Body of pancreas (tissue), 4 donors: ENCODE data around the gene PER2. TPM values are rescaled to one million over a fixed set of nuclear protein-coding genes. Genes with fewer than 3 reads are reported as not detected.
A peak's percentile ranks its signal among the peaks of the same experiment; 100 is the strongest.

Experiments
- ATAC-seq: fragments of 150-250 bp; one replicate; pipeline ENCODE4 v1.9.1; 2016
- DNase-seq, 4 donors: peaks; one replicate each; pipeline ENCODE4 v3.0.0-alpha.2; 2019
- H3K27ac ChIP-seq, 4 donors: fragments of 200-600 bp; sonication (generic); 1 replicate in 3 of 4; 2 replicates in 1 of 4; pipeline versions ENCODE4 v1.5.1 to v1.6.1; 2016 to 2019; ENCODE audit warnings: mild to moderate bottlenecking in 1 of 4, mixed read lengths in 1 of 4, moderate library complexity in 1 of 4
- H3K27me3 ChIP-seq, 2 donors: fragments of 200-600 bp; sonication (generic); one replicate each; pipeline ENCODE4 v1.6.0; 2016; ENCODE audit warnings: mild to moderate bottlenecking in 1 of 2
- H3K36me3 ChIP-seq, 2 donors: fragments of 200-600 bp; sonication (generic); replicated peaks in 1 of 2; 2 replicates each; pipeline ENCODE4 v1.5.1; 2016; ENCODE audit warnings: low read depth in 2 of 2; ENCODE audit not compliant: insufficient read depth in 1 of 2
- H3K4me1 ChIP-seq: fragments of 200-600 bp; sonication (generic); one replicate; pipeline ENCODE4 v1.6.0; 2016
- H3K4me3 ChIP-seq, 2 donors: fragments of 200-600 bp; sonication (generic); 1 replicate in 1 of 2; 2 replicates in 1 of 2; pipeline ENCODE4 v1.5.1; 2016 to 2019
- H3K9me3 ChIP-seq, 3 donors: fragments of 200-600 bp; sonication (generic); 1 replicate in 2 of 3; 2 replicates in 1 of 3; pipeline ENCODE4 v1.5.1; 2016
- CTCF ChIP-seq, 7 experiments: fragments of 450-650 bp in 4 of 7; fragments of 200-600 bp in 3 of 7; sonication (generic) in 3 of 7; IDR thresholded peaks; one replicate each; pipeline ENCODE4 v1.5.1; 2016 to 2019; ENCODE audit warnings: antibody characterized with exemption in 7 of 7
- POLR2A ChIP-seq, 3 donors: fragments of 450-650 bp; IDR thresholded peaks; one replicate each; pipeline ENCODE4 v1.6.1; 2016; ENCODE audit warnings: antibody characterized with exemption in 3 of 3, mild to moderate bottlenecking in 2 of 3
- WGBS, 2 donors: methylation state at CpG; one replicate each; pipeline ENCODE4 v1.1.5; 2017; 5-methylcytosine and 5-hydroxymethylcytosine counted together
- intact Hi-C: fragments of 100-400 bp; cut with DNase I; formaldehyde crosslinking; loops from one replicate; pipeline ENCODE4 v1.15.1; 2023
- total RNA-seq, 2 donors: library from RNA; depleted of rRNA; stranded (reverse); fragments of >200 nt; gene quantifications; one replicate each; pipeline ENCODE4 v1.1.0, GENCODE V29; 2016

The PER2 gene
- total RNA-seq, 2 donors from 2014 or later = 10.9 to 21.8 TPM

- no peak overlapping the region for H3K4me3 ChIP-seq
- H3K27me3 ChIP-seq = no peaks in the 10 kb centered on the region
- no peak for ATAC-seq
- DNase-seq = no peak
- intact Hi-C loops = no loop called here
- no peak for TF ChIP-seq POLR2A (IDR thresholded peaks at IDR 0.05)
- no peak for TF ChIP-seq CTCF (IDR thresholded peaks at IDR 0.05)
- no peak overlapping the region for H3K27ac ChIP-seq
- 83 to 90% methylated on average over 1 to 2 of the region's 2 CpGs for WGBS, 2 donors
- H3K9me3 ChIP-seq = no peaks in the 10 kb centered on the region
- H3K4me1 ChIP-seq = no peaks in the 10 kb centered on the region
- no peaks in the 10 kb centered on the region for H3K36me3 ChIP-seq
Observed at GRCh38 chr2:238216651-238217184, 71.7 kb downstream of the PER2 start.

GRCh38 chr2:238207006-238207405 lies 81.4 kb downstream of the PER2 start:
- DNase-seq (no peak), ATAC-seq (no peak)
- H3K9me3 ChIP-seq = no peaks in the 10 kb centered on the region
- intact Hi-C loops = no loop called here
- TF ChIP-seq CTCF (IDR thresholded peaks at IDR 0.05) (no peak), POLR2A (IDR thresholded peaks at IDR 0.05) (no peak)
- H3K36me3 ChIP-seq = no peaks in the 10 kb centered on the region
- H3K27ac ChIP-seq = no peak overlapping the region
- peaks cover 10% of the 10 kb centered on the region for H3K4me1 ChIP-seq
- H3K4me3 ChIP-seq = no peak overlapping the region
- 78 to 84% methylated on average over 7 of the region's 7 CpGs for WGBS, 2 donors
- H3K27me3 ChIP-seq = no peaks in the 10 kb centered on the region

GRCh38 chr2:238203973-238204683 lies 84.3 kb downstream of the PER2 start:
- no peak overlapping the region for H3K4me3 ChIP-seq
- DNase-seq = no peak
- no peaks in the 10 kb centered on the region for H3K9me3 ChIP-seq
- intact Hi-C loops = no loop called here
- peak overlapping the region; percentile 83 to 94 (median 88) for H3K27ac ChIP-seq
- no peaks in the 10 kb centered on the region for H3K27me3 ChIP-seq
- peaks cover 28% of the 10 kb centered on the region for H3K4me1 ChIP-seq
- TF ChIP-seq POLR2A (IDR thresholded peaks at IDR 0.05) (no peak), CTCF (IDR thresholded peaks at IDR 0.05) (no peak)
- ATAC-seq = peak; percentile 16
- WGBS, 2 donors = 46 to 68% methylated on average over 14 to 18 of the region's 18 CpGs
- no peaks in the 10 kb centered on the region for H3K36me3 ChIP-seq

- DNase-seq = peak; percentile 90 to 93 (median 92)
- 0% methylated on average over 85 of the region's 126 CpGs; no CpG with 5 or more reads in 1 of the 2 donors for WGBS, 2 donors
- Histone ChIP-seq H3K4me3 (peak within 1 kb of the TSS; percentile 32 to 79), H3K27me3 (no peaks in the 10 kb centered on the region), H3K9me3 (no peaks in the 10 kb centered on the region), H3K36me3 (no peaks in the 10 kb centered on the region), H3K4me1 (peaks cover 28% of the 10 kb centered on the region), H3K27ac (peak within 1 kb of the TSS; percentile 83 to 94 (median 88))
- TF ChIP-seq POLR2A (IDR thresholded peaks at IDR 0.05) (peak; percentile 71 to 86 (median 72)), CTCF (IDR thresholded peaks at IDR 0.05) (peak in 1 of 7 experiments; percentile 14)
- intact Hi-C loops = no loop called here
- ATAC-seq = peak; percentile 98
Observed at GRCh38 chr2:238203094-238203972, 85.1 kb downstream of the PER2 start, which contains the start of gene ILKAP. Gene ILKAP (minus strand): TSS chr2:238203695. CDS start chr2:238203553, 142 bp downstream.
